Measurements from ENCODE around the gene ZC3HAV1. TPM values are rescaled to one million over a fixed set of nuclear protein-coding genes. Genes with fewer than 3 reads are reported as not detected.
"Not testable (repeated sequence)": the region's sequence is repeated elsewhere in the genome, so short reads cannot be mapped to it uniquely, and the experiment has no call there.

The ZC3HAV1 gene
- total and polyA plus RNA-seq, 2 experiments from 2014 or later = 24.8 to 56.8 TPM

GRCh38 chr7:139093512-139093911 lies 16.0 kb downstream of the ZC3HAV1 start:
- H3K27me3 Mint-ChIP-seq (ENCODE audit: insufficient read depth, low read depth, poor library complexity); H3K36me3 ChIP-seq (ENCODE audit: insufficient read depth); H2AFZ ChIP-seq; DNase-seq (ENCODE audit: low spot score); H3K9me2 ChIP-seq (ENCODE audit: insufficient read depth); H4K20me1 ChIP-seq (replicated peaks; ENCODE audit: insufficient read depth); H3K9me3 Mint-ChIP-seq; H3F3A ChIP-seq (replicated peaks; ENCODE audit: low read depth); H3K4me3 Mint-ChIP-seq; H3K36me3 Mint-ChIP-seq (ENCODE audit: low read depth); H3K27me3 ChIP-seq (ENCODE audit: insufficient read depth); ATAC-seq: not testable (repeated sequence)
- H3K79me2 ChIP-seq (replicated peaks; ENCODE audit: insufficient read depth) = peaks cover 58% of the 10 kb centered on the region
- H3K4me3 ChIP-seq = peak overlapping the region; percentile 28; the same call in 1 of the 2 replicates
- Mint-ChIP-seq H3K27ac (peak overlapping the region; percentile 57), H3K4me1 (peaks cover 41% of the 10 kb centered on the region)
- peaks cover 35% of the 10 kb centered on the region for H3K4me1 ChIP-seq (ENCODE audit: insufficient read depth)
- peak overlapping the region; percentile 62 for H3K4me2 ChIP-seq
- H3K27ac ChIP-seq (ENCODE audit: low read depth) = peak overlapping the region; percentile 80

GRCh38 chr7:139092090-139092796 lies 17.3 kb downstream of the ZC3HAV1 start:
- H3K4me1 ChIP-seq (ENCODE audit: insufficient read depth) = peaks cover 35% of the 10 kb centered on the region
- Mint-ChIP-seq H3K4me1 (peaks cover 41% of the 10 kb centered on the region), H3K9me3 (no peaks in the 10 kb centered on the region), H3K27me3 (ENCODE audit: insufficient read depth, low read depth, poor library complexity) (peaks cover 2% of the 10 kb centered on the region), H3K4me3 (no peak overlapping the region), H3K27ac (peak overlapping the region; percentile 71; the same call in 1 of the 2 replicates), H3K36me3 (ENCODE audit: low read depth) (peaks cover 22% of the 10 kb centered on the region)
- H3K4me3 ChIP-seq = no peak overlapping the region
- DNase-seq (ENCODE audit: low spot score) = no peak
- no peak overlapping the region for H3K27ac ChIP-seq (ENCODE audit: low read depth)
- H3K9me2 ChIP-seq (ENCODE audit: insufficient read depth) = no peaks in the 10 kb centered on the region
- H3K79me2 ChIP-seq (replicated peaks; ENCODE audit: insufficient read depth) = peaks cover 58% of the 10 kb centered on the region
- TF ChIP-seq CTCF (conservative IDR thresholded peaks at IDR 0.05; ENCODE audit: low read depth in 2 of 2) (no peak), STAT1 (IDR thresholded peaks at IDR 0.05; ENCODE audit: unreplicated experiment) (no peak), ZNF114 (CRISPR knock-in tag; IDR thresholded peaks at IDR 0.05) (no peak), POLR2AphosphoS5 (IDR thresholded peaks at IDR 0.05; ENCODE audit: low read depth) (no peak), ZNF462 (CRISPR knock-in tag; IDR thresholded peaks at IDR 0.05) (no peak)
- no peak for ATAC-seq
- H3K36me3 ChIP-seq (ENCODE audit: insufficient read depth) = peaks cover 9% of the 10 kb centered on the region; the same call in 1 of the 2 replicates
- 0 out of 2 replicates have a peak, but pooled peaks cover 3% of the 10 kb centered on the region for H4K20me1 ChIP-seq (replicated peaks; ENCODE audit: insufficient read depth)
- no peaks in the 10 kb centered on the region; the same call in 1 of the 2 replicates for H3F3A ChIP-seq (replicated peaks; ENCODE audit: low read depth)
- no peaks in the 10 kb centered on the region for H3K27me3 ChIP-seq (ENCODE audit: insufficient read depth)
- H2AFZ ChIP-seq = no peak overlapping the region
- peak overlapping the region; percentile 11; the same call in 1 of the 2 replicates for H3K4me2 ChIP-seq
